ENCODE measurements around the gene SLC38A8.

Gene SLC38A8

DNA sequence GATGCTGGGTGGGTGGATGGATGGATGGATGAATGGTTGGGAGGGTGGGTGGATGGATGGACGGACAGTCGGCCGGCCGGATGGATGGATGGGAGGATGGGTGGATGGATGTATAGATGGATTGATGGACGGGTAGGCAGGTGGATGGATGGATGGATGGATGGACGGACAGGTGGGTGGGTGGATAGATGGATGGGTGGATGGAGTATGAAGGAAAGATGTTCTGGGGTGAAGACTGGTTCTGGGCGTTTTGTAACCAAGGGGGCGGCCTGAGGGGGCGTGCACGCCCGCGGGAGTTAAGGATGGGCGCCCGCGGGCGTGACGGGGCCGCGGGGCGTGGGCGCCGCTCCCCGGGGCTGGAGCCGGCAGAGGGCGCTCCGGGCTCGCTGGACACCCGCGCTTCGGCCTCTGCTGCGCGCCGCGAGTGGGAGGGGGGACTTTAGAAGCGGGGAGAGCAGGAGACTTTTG lies 74.7 kb downstream of the SLC38A8 start, which contains the start of gene NECAB2:
NECAB2 (plus strand) TSS at position 407 of the 468 bp plus-strand sequence. CDS start 405 bp downstream, outside the sequence.
- DNase-seq, result peak in 1 of 2 donors; percentile 7

DNA sequence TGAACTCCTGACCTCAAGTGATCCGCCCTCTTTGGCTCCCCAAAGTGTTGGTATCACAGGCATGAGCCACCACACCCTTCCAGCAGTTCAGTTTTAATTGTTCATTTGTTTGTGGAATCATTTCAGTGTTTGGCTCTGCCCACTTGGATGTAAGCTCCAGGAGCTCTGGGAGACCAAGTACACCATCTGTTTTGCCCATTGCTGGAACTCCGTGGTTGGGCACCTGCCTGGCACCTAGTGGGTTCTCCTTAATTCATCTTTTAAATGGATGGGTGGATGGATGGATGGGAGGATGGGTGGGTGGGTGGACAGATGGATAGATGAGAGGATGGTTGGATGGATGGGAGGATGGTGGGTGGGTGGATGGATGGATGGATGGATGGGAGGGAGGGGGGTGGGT lies 75.5 kb downstream of the SLC38A8 start:
- DNase-seq, result no peak

DNA sequence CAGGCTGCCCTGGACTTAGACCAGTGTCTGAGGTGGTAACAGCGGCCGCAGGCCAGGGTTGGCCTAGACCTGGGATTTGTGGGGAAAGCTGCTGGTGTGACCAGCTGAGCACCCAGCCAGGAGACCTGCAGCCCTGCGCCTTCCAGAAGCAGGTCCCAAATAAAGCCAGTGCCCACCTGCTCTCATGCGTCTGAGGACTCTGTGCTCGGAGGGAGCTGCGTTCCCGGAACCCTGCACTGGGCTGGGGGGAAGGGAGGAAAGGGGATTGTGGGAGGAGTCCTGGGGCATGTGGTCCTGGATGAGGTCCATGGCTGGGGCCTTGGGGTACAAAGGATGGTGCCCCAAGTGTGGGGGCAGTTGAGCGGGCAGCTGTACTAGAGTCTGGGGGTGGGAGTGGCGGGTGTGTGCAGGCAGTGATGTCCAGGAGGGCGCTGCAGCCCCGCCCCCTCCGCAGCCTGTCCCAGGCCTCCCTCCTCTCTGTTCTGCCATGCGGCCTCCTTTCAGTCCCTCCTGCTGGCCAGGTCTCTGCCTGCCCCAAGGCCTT lies 76.4 kb downstream of the SLC38A8 start:
- DNase-seq, result no peak

DNA sequence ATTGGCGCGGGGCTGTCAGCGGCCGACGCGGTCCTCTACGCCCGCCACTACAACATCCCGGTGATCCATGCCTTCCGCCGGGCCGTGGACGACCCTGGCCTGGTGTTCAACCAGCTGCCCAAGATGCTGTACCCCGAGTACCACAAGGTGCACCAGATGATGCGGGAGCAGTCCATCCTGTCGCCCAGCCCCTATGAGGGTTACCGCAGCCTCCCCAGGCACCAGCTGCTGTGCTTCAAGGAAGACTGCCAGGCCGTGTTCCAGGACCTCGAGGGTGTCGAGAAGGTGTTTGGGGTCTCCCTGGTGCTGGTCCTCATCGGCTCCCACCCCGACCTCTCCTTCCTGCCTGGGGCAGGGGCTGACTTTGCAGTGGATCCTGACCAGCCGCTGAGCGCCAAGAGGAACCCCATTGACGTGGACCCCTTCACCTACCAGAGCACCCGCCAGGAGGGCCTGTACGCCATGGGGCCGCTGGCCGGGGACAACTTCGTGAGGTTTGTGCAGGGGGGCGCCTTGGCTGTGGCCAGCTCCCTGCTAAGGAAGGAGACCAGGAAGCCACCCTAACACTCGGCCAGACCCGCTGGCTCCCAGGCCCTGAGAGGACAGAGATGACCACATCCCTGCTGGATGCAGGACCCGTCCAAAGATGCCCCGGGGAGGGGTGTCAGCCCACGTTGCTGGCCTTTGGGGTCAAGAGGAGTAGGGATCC lies 77.0 kb downstream of the SLC38A8 start:
- no peak for DNase-seq

DNA sequence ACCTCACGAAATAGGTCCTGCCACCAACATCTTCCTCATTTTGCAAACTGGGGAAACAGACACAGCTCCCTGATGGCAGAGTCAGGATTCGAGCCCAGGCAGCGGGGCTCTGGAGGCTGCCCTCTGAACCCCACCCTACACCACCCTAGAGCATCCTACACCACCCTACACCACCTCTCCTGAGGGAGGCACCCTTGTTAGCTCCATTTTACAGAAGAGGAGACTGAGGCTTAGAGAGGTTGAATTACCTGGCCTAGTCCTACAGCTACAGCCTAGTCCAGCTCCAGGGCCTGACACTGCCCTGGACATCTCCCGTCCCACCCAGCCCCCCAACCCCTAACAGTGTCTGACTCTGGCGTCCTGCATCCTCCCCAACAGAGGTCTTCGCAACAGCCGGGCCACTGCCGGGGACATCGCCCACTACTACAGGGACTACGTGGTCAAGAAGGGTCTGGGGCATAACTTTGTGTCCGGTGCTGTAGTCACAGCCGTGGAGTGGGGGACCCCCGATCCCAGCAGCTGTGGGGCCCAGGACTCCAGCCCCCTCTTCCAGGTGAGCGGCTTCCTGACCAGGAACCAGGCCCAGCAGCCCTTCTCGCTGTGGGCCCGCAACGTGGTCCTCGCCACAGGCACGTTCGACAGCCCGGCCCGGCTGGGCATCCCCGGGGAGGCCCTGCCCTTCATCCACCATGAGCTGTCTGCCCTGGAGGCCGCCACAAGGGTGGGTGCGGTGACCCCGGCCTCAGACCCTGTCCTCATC lies 77.7 kb downstream of the SLC38A8 start:
- no peak for DNase-seq

DNA sequence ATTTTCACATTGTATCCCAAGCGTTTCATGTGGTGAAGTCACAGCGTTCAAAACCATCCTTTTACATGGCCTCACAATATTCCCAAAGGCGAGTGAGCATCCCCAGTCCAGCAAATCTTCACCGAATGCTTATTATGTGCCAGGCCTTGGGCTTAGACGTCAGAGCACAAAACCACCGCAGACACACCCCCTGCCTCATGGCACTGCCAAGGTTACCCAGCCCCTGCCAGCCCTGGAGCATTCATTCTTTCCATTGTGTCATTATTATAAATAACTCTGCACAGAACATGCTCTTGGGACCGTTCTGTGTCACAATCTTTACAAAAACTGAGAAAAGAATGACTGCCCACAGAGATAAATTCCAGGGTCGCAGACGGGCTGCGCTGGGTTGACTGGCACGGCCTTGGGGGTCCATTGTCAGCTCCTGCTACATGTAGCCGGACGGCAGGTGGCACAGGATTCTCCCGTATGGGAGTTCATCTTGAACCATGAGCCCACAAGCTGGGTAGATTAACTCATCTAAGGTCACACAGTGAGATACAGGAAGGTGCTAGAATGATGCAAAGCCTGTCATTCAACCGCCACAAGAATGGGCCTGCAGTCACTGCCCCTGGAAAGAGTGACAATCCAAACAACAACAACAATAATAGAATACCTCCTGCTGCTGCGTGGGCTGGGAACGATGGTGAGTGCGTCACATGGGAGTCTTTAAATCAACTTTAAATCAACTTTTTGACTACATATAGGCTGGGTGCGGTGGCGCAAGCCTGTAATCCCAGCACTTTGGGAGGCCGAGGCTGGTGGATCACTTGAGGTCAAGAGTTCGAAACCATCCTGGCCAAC lies 79.1 kb downstream of the SLC38A8 start:
- no peak for DNase-seq

DNA sequence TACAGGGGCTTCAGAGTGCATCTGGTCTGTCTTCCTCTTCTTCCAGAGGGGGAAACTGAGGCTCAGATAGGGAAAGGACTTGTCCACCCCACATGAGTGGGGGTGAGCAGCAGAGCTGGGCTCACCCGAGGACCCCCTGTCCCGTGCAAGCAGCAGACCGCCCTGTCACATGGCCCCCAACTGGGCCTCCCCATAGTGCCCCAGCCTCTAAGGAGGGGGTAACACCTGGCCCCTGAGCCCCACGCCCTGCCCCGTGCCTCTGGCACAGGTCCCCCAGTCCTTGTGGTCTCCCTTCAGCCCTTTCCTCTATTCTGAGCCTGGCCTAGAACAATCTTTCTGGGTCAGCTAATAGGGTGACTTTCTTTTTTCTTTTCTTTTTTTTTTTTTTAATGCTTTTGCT lies 81.0 kb downstream of the SLC38A8 start:
- no peak for DNase-seq

DNA sequence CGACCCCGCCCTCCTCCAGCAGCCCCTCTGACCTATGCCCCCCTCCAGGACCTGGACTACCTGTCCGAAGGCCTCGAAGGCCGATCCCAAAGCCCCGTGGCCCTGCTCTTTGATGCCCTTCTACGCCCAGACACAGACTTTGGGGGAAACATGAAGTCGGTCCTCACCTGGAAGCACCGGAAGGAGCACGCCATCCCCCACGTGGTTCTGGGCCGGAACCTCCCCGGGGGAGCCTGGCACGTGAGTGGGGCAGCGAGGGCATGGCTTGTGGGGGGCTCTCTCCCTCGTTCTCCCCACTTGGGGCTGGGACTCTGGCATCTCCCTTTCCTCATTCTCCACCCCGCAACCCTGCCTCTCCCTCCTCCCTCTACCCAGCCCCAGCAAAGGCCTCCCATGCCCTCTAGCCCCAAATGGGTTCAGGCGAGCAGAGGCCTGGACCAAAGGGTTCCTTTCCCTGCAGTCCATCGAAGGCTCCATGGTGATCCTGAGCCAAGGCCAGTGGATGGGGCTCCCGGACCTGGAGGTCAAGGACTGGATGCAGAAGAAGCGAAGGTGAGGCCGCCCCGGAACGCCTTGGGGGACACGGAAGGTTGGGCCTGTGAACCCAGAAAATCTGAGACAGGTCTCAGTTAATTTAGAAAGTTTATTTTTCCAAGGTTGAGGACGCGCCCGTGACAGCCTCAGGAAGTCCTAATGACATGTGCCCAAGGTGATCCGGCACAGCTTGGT lies 81.9 kb downstream of the SLC38A8 start:
- DNase-seq, result no peak

Measured in bone marrow (tissue), 2 donors.